IMR-90 (cell line): ENCODE data around the gene TTC39C. TPM values are rescaled to one million over a fixed set of nuclear protein-coding genes. Genes with fewer than 3 reads are reported as not detected.

Experiments
- ATAC-seq: fragments of 200-7000 bp; cut with Tn5 transposase; 2 replicates; pipeline ENCODE4 v1.9.1; 2020; ENCODE audit warnings: low read depth, mild to moderate bottlenecking, moderate library complexity
- BruUV-seq: library from RNA; stranded (reverse); fragments of 400-500 nt; replicated peaks from 2 replicates; lab custom pipeline; 2021; lab: Mats Ljungman, UMichigan
- CTCF ChIA-PET: fragments of 300-600 bp; formaldehyde crosslinking; extraction: SDS; loops from one replicate; lab custom pipeline; 2021; ENCODE audit warnings: antibody characterized with exemption; lab: Yijun Ruan, JAX
- POLR2A ChIA-PET: fragments of 300-600 bp; sonication (Branson Sonifier 250); formaldehyde crosslinking; loops from one replicate; lab custom pipeline; 2022; ENCODE audit warnings: antibody characterized with exemption; ENCODE audit not compliant: unreplicated experiment; lab: Charles Lee
- DNase-seq: peaks from one replicate; pipeline ENCODE4 v3.0.0; 2013
- H2AFZ ChIP-seq: replicated peaks from 2 replicates; pipeline ENCODE3; 2013; ENCODE audit warnings: low read length, mild to moderate bottlenecking; ENCODE audit not compliant: poor library complexity
- H2AK5ac ChIP-seq: 2 replicates; pipeline ENCODE4 v1.6.1; 2013; ENCODE audit warnings: low read depth, low read length, inconsistent platforms
- H2AK9ac ChIP-seq: replicated peaks from 2 replicates; pipeline ENCODE3; 2013; ENCODE audit warnings: mild to moderate bottlenecking, low read depth, low read length, moderate library complexity; ENCODE audit not compliant: poor library complexity
- H2BK120ac ChIP-seq: 2 replicates; pipeline ENCODE4 v1.6.1; 2013; ENCODE audit warnings: low read depth, low read length, inconsistent platforms
- H2BK15ac ChIP-seq: 3 replicates; pipeline ENCODE4 v1.6.1; 2013; ENCODE audit warnings: low read depth, low read length, inconsistent platforms
- H2BK20ac ChIP-seq: 2 replicates; pipeline ENCODE4 v1.6.1; 2013; ENCODE audit warnings: low read depth, mild to moderate bottlenecking, inconsistent platforms, low read length, moderate library complexity
- H2BK5ac ChIP-seq: 2 replicates; pipeline ENCODE4 v1.6.1; 2013; ENCODE audit warnings: mild to moderate bottlenecking, low read depth, low read length, inconsistent platforms; ENCODE audit not compliant: poor library complexity, severe bottlenecking
- H3K14ac ChIP-seq: replicated peaks from 2 replicates; pipeline ENCODE4 v1.6.1; 2013; ENCODE audit warnings: low read depth, low read length, inconsistent platforms
- H3K18ac ChIP-seq: 2 replicates; pipeline ENCODE4 v1.6.1; 2013; ENCODE audit warnings: low read depth, low read length, control low read depth
- H3K23ac ChIP-seq: 2 replicates; pipeline ENCODE4 v1.6.1; 2013; ENCODE audit warnings: low read depth, low read length, inconsistent platforms
- H3K27ac ChIP-seq: 2 replicates; pipeline ENCODE4 v1.5.1; 2013; ENCODE audit warnings: mild to moderate bottlenecking, control low read depth, low read length; ENCODE audit not compliant: insufficient read depth
- H3K27me3 ChIP-seq: 2 replicates; pipeline ENCODE4 v1.6.1; 2013; ENCODE audit warnings: low read length; ENCODE audit not compliant: control insufficient read depth, insufficient read depth
- H3K36me3 ChIP-seq: 2 replicates; pipeline ENCODE4 v1.6.1; 2013; ENCODE audit warnings: low read length, mixed read lengths; ENCODE audit not compliant: control insufficient read depth, insufficient read depth
- H3K4ac ChIP-seq: 2 replicates; pipeline ENCODE4 v1.6.1; 2013; ENCODE audit warnings: low read depth, low read length, inconsistent platforms
- H3K4me1 ChIP-seq: 2 replicates; pipeline ENCODE4 v1.6.1; 2013; ENCODE audit warnings: low read length, mixed read lengths; ENCODE audit not compliant: control insufficient read depth, insufficient read depth
- H3K4me2 ChIP-seq: 2 replicates; pipeline ENCODE4 v1.6.1; 2013; ENCODE audit warnings: low read depth, mild to moderate bottlenecking, control low read depth, low read length, moderate library complexity
- H3K4me3 ChIP-seq: 2 replicates; pipeline ENCODE4 v1.5.1; 2013; ENCODE audit warnings: low read depth, mild to moderate bottlenecking, control low read depth, low read length, moderate library complexity; ENCODE audit not compliant: insufficient read depth
- H3K56ac ChIP-seq: 2 replicates; pipeline ENCODE4 v1.6.1; 2013; ENCODE audit warnings: low read length, inconsistent platforms; ENCODE audit not compliant: insufficient read depth; ENCODE audit errors: extremely low read depth
- H3K79me1 ChIP-seq, 2 experiments: 2 replicates each; pipeline ENCODE4 v1.6.1; 2013; ENCODE audit warnings: low read length in 2 of 2, inconsistent platforms in 1 of 2, low read depth in 1 of 2
- H3K9ac ChIP-seq: 2 replicates; pipeline ENCODE4 v1.6.1; 2013; ENCODE audit warnings: low read depth, low read length, control low read depth
- H3K9me1 ChIP-seq: 2 replicates; pipeline ENCODE4 v1.6.1; 2013; ENCODE audit warnings: low read length, inconsistent platforms; ENCODE audit not compliant: insufficient read depth
- H3K9me3 ChIP-seq: 2 replicates; pipeline ENCODE4 v1.6.1; 2013; ENCODE audit warnings: low read length; ENCODE audit not compliant: control insufficient read depth, insufficient read depth
- H4K20me1 ChIP-seq: 2 replicates; pipeline ENCODE4 v1.6.1; 2013; ENCODE audit warnings: low read length, inconsistent platforms; ENCODE audit not compliant: insufficient read depth
- H4K5ac ChIP-seq: 2 replicates; pipeline ENCODE4 v1.6.1; 2013; ENCODE audit warnings: mild to moderate bottlenecking, low read depth, low read length, control low read depth
- H4K8ac ChIP-seq, 2 experiments: 2 replicates each; pipeline ENCODE4 v1.6.1; 2013; ENCODE audit warnings: low read depth in 2 of 2, low read length in 2 of 2, control low read depth in 1 of 2, inconsistent platforms in 1 of 2
- H4K91ac ChIP-seq: 2 replicates; pipeline ENCODE4 v1.6.1; 2013; ENCODE audit warnings: low read depth, low read length, inconsistent platforms; ENCODE audit not compliant: insufficient read depth
- BHLHE40 ChIP-seq: fragments of 150-350 bp; IDR thresholded peaks from 2 replicates; pipeline ENCODE4 v1.6.1; 2016; ENCODE audit warnings: mild to moderate bottlenecking, low read depth, low read length
- CEBPB ChIP-seq: IDR thresholded peaks from 2 replicates; pipeline ENCODE4 v1.6.1; 2012; ENCODE audit warnings: low read depth, low read length, improper control_type of control experiment
- CHD1 ChIP-seq: IDR thresholded peaks from 2 replicates; pipeline ENCODE4 v1.6.1; 2012; ENCODE audit warnings: low read depth, low read length, improper control_type of control experiment
- ELK1 ChIP-seq: fragments of 150-350 bp; IDR thresholded peaks from 2 replicates; pipeline ENCODE4 v1.6.1; 2016; ENCODE audit warnings: low read depth, mild to moderate bottlenecking, low read length, moderate library complexity, borderline replicate concordance
- FOS ChIP-seq: fragments of 150-350 bp; IDR thresholded peaks from 2 replicates; pipeline ENCODE4 v1.6.1; 2016; ENCODE audit warnings: low read depth, low read length
- MAZ ChIP-seq: IDR thresholded peaks from 2 replicates; pipeline ENCODE4 v1.6.1; 2012; ENCODE audit warnings: low read depth, mild to moderate bottlenecking, low read length, improper control_type of control experiment, moderate library complexity, borderline replicate concordance
- MXI1 ChIP-seq: IDR thresholded peaks from 2 replicates; pipeline ENCODE4 v1.6.1; 2012; ENCODE audit warnings: low read depth, mild to moderate bottlenecking, low read length, moderate library complexity, borderline replicate concordance
- NFE2L2 ChIP-seq: fragments of 150-350 bp; IDR thresholded peaks from 2 replicates; pipeline ENCODE4 v1.6.1; 2016; ENCODE audit warnings: low read depth, mild to moderate bottlenecking, low read length
- POLR2A ChIP-seq: IDR thresholded peaks from 2 replicates; pipeline ENCODE4 v1.6.1; 2012; ENCODE audit warnings: mild to moderate bottlenecking, low read depth, low read length
- RAD21 ChIP-seq: IDR thresholded peaks from 2 replicates; pipeline ENCODE4 v1.6.1; 2012; ENCODE audit warnings: low read length, improper control_type of control experiment
- RCOR1 ChIP-seq: IDR thresholded peaks from 2 replicates; pipeline ENCODE4 v1.6.1; 2012; ENCODE audit warnings: mild to moderate bottlenecking, low read length, improper control_type of control experiment; ENCODE audit not compliant: insufficient replicate concordance
- RFX5 ChIP-seq: IDR thresholded peaks from 2 replicates; pipeline ENCODE4 v1.8.0; 2012; ENCODE audit warnings: low read depth, mild to moderate bottlenecking, low read length, moderate library complexity
- SMC3 ChIP-seq: fragments of 150-350 bp; IDR thresholded peaks from 2 replicates; pipeline ENCODE4 v1.6.1; 2016; ENCODE audit warnings: low read depth, mild to moderate bottlenecking, antibody characterized with exemption, low read length, moderate library complexity
- WGBS, 2 experiments: methylation state at CpG; one replicate each; pipeline versions ENCODE4 v1.1.5 to v1.1.7; 2013; ENCODE audit warnings: missing lambda C conversion rate in 2 of 2; ENCODE audit not compliant: insufficient read length in 1 of 2; ENCODE audit errors: extremely low coverage in 2 of 2; 5-methylcytosine and 5-hydroxymethylcytosine counted together
- dilution Hi-C: fragments of 300-500 bp; cut with HindIII; formaldehyde crosslinking; loops from one replicate; pipeline ENCODE4 v1.14.3; 2018; ENCODE audit warnings: low sequenced_read_pairs; ENCODE audit not compliant: unreplicated experiment
- in situ Hi-C: fragments of 300-500 bp; cut with MboI; formaldehyde crosslinking; loops from 3 replicates; pipeline ENCODE4 v1.14.3; 2019; ENCODE audit warnings: low sequenced_read_pairs, inconsistent platforms, mixed read lengths
- intact Hi-C: fragments of 100-400 bp; cut with micrococcal nuclease; formaldehyde crosslinking; loops from 2 replicates; pipeline ENCODE4 v1.10.0; 2022
- polyA plus RNA-seq, 3 experiments: library from polyadenylated mRNA; depleted of rRNA; stranded (reverse); fragments of >200 nt; gene quantifications; 2 replicates each; pipeline ENCODE4 v1.2.3, GENCODE V29; 2012; ENCODE audit warnings: low replicate concordance in 1 of 3
- total RNA-seq: library from RNA; depleted of rRNA; stranded (reverse); fragments of >200 nt; gene quantifications from 2 replicates; pipeline ENCODE4 v1.2.3, GENCODE V29; 2012
- TF ChIP-seq, protein P1 (sequence below): fragments of 150-350 bp; IDR thresholded peaks from 2 replicates; pipeline ENCODE4 v1.6.1; 2017; ENCODE audit warnings: mild to moderate bottlenecking, antibody characterized with exemption, low read length, low read depth
- TF ChIP-seq, protein P2 (sequence below): conservative IDR thresholded peaks from 2 replicates; pipeline ENCODE4 v1.5.1; 2012; ENCODE audit warnings: mild to moderate bottlenecking, low read depth, low read length, improper control_type of control experiment

The TTC39C gene
- total and polyA plus RNA-seq, 2 of the 4 experiments (the other 2 are of a cell fraction): 8.0 to 20.8 TPM

DNA sequence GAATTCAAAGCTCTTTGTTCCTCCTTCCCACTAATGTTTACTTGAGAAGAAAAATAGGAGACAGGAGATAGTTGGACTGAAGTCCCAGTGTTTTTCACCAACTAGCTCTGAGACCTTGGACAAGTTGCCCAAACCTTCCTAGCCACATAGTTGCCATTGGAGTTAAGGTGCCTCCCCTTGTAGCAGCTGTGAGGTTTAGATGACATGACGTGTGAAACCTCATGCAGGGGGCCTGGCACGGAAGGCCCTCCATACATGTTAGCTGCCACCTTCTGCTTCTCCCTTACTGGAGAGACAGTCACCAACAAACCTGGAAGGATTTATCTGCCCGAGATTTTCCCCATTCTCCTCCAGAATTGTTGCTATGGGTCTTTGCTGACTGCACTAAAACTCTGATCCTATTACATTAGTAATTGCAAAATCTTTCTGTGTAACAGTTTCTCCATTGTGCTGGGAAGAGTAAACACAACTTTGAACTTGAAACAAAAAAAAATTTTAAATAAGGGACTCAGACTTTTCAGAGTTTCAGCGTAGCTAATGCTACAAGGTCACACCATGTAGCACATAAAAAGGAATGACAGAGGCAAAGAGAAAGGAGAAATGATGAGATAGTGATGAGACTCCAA is 100.5 kb downstream of the TTC39C start:
- no peak overlapping the region for H3K27ac ChIP-seq
- peaks cover 0 to 5% of the 10 kb centered on the region in 2 experiments; a peak in 2 of 4 replicates for H3K79me1 ChIP-seq
- dilution Hi-C loops: no loop called here
- 0 out of 2 replicates have a peak, but pooled peaks have one; percentile 19 for ATAC-seq
- CTCF ChIA-PET: interaction anchor here (1.3 kb wide), 1 partner anchor 196 kb away, joined by 4 read pairs; no protein-coding TSS in a partner anchor
- no peak overlapping the region for H4K5ac ChIP-seq
- H3K9me1 ChIP-seq: peaks cover 8% of the 10 kb centered on the region
- no peaks in the 10 kb centered on the region; the same call in 1 of the 2 replicates for H4K20me1 ChIP-seq
- DNase-seq: peak; percentile 4
- no TSS peak for BruUV-seq
- no peak overlapping the region; the same call in 1 of the 2 replicates for H3K4me2 ChIP-seq
- H3K4me3 ChIP-seq: no peak overlapping the region
- no peaks in the 10 kb centered on the region for H3K27me3 ChIP-seq
- H4K8ac ChIP-seq: no peak overlapping the region
- no peak overlapping the region for H2AK5ac ChIP-seq
- H3K18ac ChIP-seq: peak overlapping the region; percentile 16; the same call in 1 of the 2 replicates
- H3K4me1 ChIP-seq: peaks cover 10% of the 10 kb centered on the region
- no peak overlapping the region for H4K91ac ChIP-seq
- H2AFZ ChIP-seq: no peak overlapping the region
- H3K9ac ChIP-seq: no peak overlapping the region
- H3K4ac ChIP-seq: no peak overlapping the region
- peaks cover 20% of the 10 kb centered on the region for H3K36me3 ChIP-seq
- intact Hi-C loops: loop anchor here (5.0 kb wide), 2 partner anchors 303 to 413 kb away; no protein-coding TSS in a partner anchor
- H3K56ac ChIP-seq: no peak overlapping the region
- no peak overlapping the region for H2AK9ac ChIP-seq
- no peak overlapping the region for H3K23ac ChIP-seq
- POLR2A ChIA-PET: interaction anchor here (1.1 kb wide), 1 partner anchor 24 kb away, joined by 4 read pairs; the partner anchor contains the start of gene CABYR
- in situ Hi-C loops: loop anchor here (10.0 kb wide), 1 partner anchor 490 kb away; no protein-coding TSS in a partner anchor
- no peak overlapping the region for H2BK5ac ChIP-seq
- no peak overlapping the region for H2BK15ac ChIP-seq
- no peak overlapping the region for H2BK20ac ChIP-seq
- no peak overlapping the region for H2BK120ac ChIP-seq
- no CpG with 5 or more reads among the region's 4 CpGs for WGBS, 2 experiments
- no peaks in the 10 kb centered on the region for H3K9me3 ChIP-seq
- H3K14ac ChIP-seq: 0 out of 2 replicates have a peak overlapping the region, but pooled peaks have one; percentile 29
- no peak for TF ChIP-seq CHD1
- TF ChIP-seq ELK1: no peak
- no peak for TF ChIP-seq BHLHE40
- TF ChIP-seq SMC3: no peak
- no peak for TF ChIP-seq MAZ
- TF ChIP-seq RFX5: no peak
- TF ChIP-seq CEBPB: no peak
- no peak for TF ChIP-seq FOS
- TF ChIP-seq MXI1: no peak
- TF ChIP-seq RAD21: no peak
- TF ChIP-seq, protein P1, sequence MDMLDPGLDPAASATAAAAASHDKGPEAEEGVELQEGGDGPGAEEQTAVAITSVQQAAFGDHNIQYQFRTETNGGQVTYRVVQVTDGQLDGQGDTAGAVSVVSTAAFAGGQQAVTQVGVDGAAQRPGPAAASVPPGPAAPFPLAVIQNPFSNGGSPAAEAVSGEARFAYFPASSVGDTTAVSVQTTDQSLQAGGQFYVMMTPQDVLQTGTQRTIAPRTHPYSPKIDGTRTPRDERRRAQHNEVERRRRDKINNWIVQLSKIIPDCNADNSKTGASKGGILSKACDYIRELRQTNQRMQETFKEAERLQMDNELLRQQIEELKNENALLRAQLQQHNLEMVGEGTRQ: no peak
- TF ChIP-seq, protein P2, sequence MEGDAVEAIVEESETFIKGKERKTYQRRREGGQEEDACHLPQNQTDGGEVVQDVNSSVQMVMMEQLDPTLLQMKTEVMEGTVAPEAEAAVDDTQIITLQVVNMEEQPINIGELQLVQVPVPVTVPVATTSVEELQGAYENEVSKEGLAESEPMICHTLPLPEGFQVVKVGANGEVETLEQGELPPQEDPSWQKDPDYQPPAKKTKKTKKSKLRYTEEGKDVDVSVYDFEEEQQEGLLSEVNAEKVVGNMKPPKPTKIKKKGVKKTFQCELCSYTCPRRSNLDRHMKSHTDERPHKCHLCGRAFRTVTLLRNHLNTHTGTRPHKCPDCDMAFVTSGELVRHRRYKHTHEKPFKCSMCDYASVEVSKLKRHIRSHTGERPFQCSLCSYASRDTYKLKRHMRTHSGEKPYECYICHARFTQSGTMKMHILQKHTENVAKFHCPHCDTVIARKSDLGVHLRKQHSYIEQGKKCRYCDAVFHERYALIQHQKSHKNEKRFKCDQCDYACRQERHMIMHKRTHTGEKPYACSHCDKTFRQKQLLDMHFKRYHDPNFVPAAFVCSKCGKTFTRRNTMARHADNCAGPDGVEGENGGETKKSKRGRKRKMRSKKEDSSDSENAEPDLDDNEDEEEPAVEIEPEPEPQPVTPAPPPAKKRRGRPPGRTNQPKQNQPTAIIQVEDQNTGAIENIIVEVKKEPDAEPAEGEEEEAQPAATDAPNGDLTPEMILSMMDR: no peak
- no peak for TF ChIP-seq POLR2A
- no peak for TF ChIP-seq NFE2L2
- TF ChIP-seq RCOR1: no peak
